ENCODE measurements around the gene AK9.

The AK9 gene

GRCh38 chr6:109722564-109723254, 31.7 kb upstream of the AK9 start:
- TF ChIP-seq, protein P1, sequence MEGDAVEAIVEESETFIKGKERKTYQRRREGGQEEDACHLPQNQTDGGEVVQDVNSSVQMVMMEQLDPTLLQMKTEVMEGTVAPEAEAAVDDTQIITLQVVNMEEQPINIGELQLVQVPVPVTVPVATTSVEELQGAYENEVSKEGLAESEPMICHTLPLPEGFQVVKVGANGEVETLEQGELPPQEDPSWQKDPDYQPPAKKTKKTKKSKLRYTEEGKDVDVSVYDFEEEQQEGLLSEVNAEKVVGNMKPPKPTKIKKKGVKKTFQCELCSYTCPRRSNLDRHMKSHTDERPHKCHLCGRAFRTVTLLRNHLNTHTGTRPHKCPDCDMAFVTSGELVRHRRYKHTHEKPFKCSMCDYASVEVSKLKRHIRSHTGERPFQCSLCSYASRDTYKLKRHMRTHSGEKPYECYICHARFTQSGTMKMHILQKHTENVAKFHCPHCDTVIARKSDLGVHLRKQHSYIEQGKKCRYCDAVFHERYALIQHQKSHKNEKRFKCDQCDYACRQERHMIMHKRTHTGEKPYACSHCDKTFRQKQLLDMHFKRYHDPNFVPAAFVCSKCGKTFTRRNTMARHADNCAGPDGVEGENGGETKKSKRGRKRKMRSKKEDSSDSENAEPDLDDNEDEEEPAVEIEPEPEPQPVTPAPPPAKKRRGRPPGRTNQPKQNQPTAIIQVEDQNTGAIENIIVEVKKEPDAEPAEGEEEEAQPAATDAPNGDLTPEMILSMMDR (IDR thresholded peaks at IDR 0.05; ENCODE audit: extremely low read depth, missing control alignments), result no peak
- no peak for DNase-seq (ENCODE audit: low spot score)

GRCh38 chr6:109722011-109722410, 31.0 kb upstream of the AK9 start:
- TF ChIP-seq, protein P1 (IDR thresholded peaks at IDR 0.05; ENCODE audit: extremely low read depth, missing control alignments), result no peak
- DNase-seq (ENCODE audit: low spot score), result no peak

GRCh38 chr6:109720311-109720710, 29.3 kb upstream of the AK9 start:
- TF ChIP-seq, protein P1 (IDR thresholded peaks at IDR 0.05; ENCODE audit: extremely low read depth, missing control alignments), result no peak
- DNase-seq (ENCODE audit: low spot score), result no peak

DNA sequence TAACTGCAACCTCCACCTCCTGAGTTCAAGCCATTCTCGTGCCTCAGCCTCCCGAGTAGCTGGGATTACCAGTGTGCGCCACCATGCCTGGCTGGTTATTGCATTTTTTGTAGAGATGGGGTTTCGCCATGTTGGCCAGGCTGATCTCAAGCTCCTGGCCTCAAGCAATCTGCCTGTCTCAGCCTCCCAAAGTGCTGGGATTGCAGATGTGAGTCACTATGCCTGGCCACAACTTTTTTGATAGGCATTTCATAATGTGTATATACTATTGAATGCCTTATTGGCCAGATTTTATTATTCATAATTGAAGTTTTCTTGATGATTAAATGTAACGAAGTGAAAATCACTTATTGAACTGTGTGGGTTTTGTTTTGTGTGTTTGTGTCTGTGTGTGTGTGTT, 28.0 kb upstream of the AK9 start:
- TF ChIP-seq, protein P1 (IDR thresholded peaks at IDR 0.05; ENCODE audit: extremely low read depth, missing control alignments), result no peak
- no peak for DNase-seq (ENCODE audit: low spot score)

GRCh38 chr6:109717971-109718370, 27.0 kb upstream of the AK9 start:
- DNase-seq (ENCODE audit: low spot score), result no peak
- TF ChIP-seq, protein P1 (IDR thresholded peaks at IDR 0.05; ENCODE audit: extremely low read depth, missing control alignments), result no peak

GRCh38 chr6:109715616-109716015, 24.6 kb upstream of the AK9 start:
- DNase-seq (ENCODE audit: low spot score), result no peak
- TF ChIP-seq, protein P1 (IDR thresholded peaks at IDR 0.05; ENCODE audit: extremely low read depth, missing control alignments), result no peak

DNA sequence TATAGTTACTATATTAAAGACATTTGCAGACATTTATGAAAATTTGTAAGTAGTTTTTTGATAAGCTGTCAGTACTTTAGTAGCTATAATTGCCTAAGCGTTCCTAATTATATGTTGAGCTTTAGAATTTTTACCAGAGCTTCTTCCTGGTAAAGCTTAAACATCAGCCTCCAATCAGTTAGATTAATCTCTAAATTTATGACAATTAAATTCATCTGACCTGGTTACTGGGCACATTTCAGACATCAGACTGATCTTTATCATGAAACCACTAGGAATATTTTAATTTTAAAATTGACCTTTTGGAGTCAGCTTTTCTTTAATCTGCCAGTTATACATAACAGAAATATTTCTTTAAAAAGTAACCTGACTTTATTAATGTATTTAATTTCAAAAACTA, 23.6 kb upstream of the AK9 start:
- DNase-seq (ENCODE audit: low spot score), result no peak
- TF ChIP-seq, protein P1 (IDR thresholded peaks at IDR 0.05; ENCODE audit: extremely low read depth, missing control alignments), result no peak
